Smooth muscle cell (in vitro differentiated cells): Measurements from ENCODE around the gene PPP1R7. TPM values are rescaled to one million over a fixed set of nuclear protein-coding genes. Genes with fewer than 3 reads are reported as not detected.

Experiments
- DNase-seq: peaks from one replicate; lab custom pipeline; 2025; ENCODE audit not compliant: unreplicated experiment; lab: John Stamatoyannopoulos, UW
- H2AFZ ChIP-seq: fragments of 200-600 bp; sonication (generic); 2 replicates; pipeline ENCODE4 v1.6.0; 2016; ENCODE audit warnings: antibody characterized with exemption, low read depth, mild to moderate bottlenecking
- H3F3A ChIP-seq: fragments of 200-600 bp; sonication (generic); 2 replicates; pipeline ENCODE4 v1.6.0; 2017; ENCODE audit warnings: antibody characterized with exemption, low read depth
- H3K27ac ChIP-seq: fragments of 200-600 bp; sonication (generic); 2 replicates; pipeline ENCODE4 v1.5.1; 2016; ENCODE audit warnings: low read depth, mild to moderate bottlenecking
- H3K27me3 ChIP-seq: fragments of 200-600 bp; sonication (generic); 2 replicates; pipeline ENCODE4 v1.6.1; 2016; ENCODE audit warnings: low read depth, mild to moderate bottlenecking
- H3K36me3 ChIP-seq: fragments of 200-600 bp; sonication (generic); 2 replicates; pipeline ENCODE4 v1.5.1; 2016; ENCODE audit warnings: low read depth
- H3K4me1 ChIP-seq: fragments of 200-600 bp; sonication (generic); 2 replicates; pipeline ENCODE4 v1.5.1; 2016; ENCODE audit warnings: low read depth
- H3K4me2 ChIP-seq: fragments of 200-600 bp; sonication (generic); 2 replicates; pipeline ENCODE4 v1.6.0; 2016; ENCODE audit warnings: mild to moderate bottlenecking
- H3K4me3 ChIP-seq: fragments of 200-600 bp; sonication (generic); 2 replicates; pipeline ENCODE4 v1.5.1; 2016; ENCODE audit warnings: mild to moderate bottlenecking
- H3K79me2 ChIP-seq: fragments of 200-600 bp; sonication (generic); 2 replicates; pipeline ENCODE4 v1.6.0; 2016; ENCODE audit warnings: low read depth, mild to moderate bottlenecking
- H3K9ac ChIP-seq: fragments of 200-600 bp; sonication (generic); 2 replicates; pipeline ENCODE4 v1.6.0; 2016; ENCODE audit warnings: low read depth
- H3K9me3 ChIP-seq: fragments of 200-600 bp; sonication (generic); replicated peaks from 2 replicates; pipeline ENCODE4 v1.5.1; 2016; ENCODE audit warnings: low read depth
- H4K20me1 ChIP-seq: fragments of 200-600 bp; sonication (generic); 2 replicates; pipeline ENCODE4 v1.6.0; 2016; ENCODE audit warnings: low read depth
- WGBS: methylation state at CpG from one replicate; pipeline ENCODE4 v1.1.7; 2016; ENCODE audit warnings: low lambda C conversion rate; 5-methylcytosine and 5-hydroxymethylcytosine counted together
- polyA plus RNA-seq: library from polyadenylated mRNA; unstranded; fragments of >200 nt; fragmentation: Nextera tagmentation; extraction: Ambion mirVana; gene quantifications from 2 replicates; pipeline ENCODE4 v1.2.1, GENCODE V29; 2016
- total RNA-seq: library from RNA; depleted of rRNA; stranded (reverse); fragments of >200 nt; gene quantifications from 2 replicates; pipeline ENCODE4 v1.2.3, GENCODE V29; 2014
- TF ChIP-seq, protein P1 (sequence below): fragments of 200-600 bp; sonication (generic); IDR thresholded peaks from 2 replicates; pipeline ENCODE4 v1.5.1; 2017; ENCODE audit warnings: borderline replicate concordance, mild to moderate bottlenecking, antibody characterized with exemption; ENCODE audit not compliant: insufficient read depth, poor library complexity, severe bottlenecking

Gene PPP1R7
- total and polyA plus RNA-seq, 2 experiments from 2014 or later, result 54.3 to 74.9 TPM

DNA sequence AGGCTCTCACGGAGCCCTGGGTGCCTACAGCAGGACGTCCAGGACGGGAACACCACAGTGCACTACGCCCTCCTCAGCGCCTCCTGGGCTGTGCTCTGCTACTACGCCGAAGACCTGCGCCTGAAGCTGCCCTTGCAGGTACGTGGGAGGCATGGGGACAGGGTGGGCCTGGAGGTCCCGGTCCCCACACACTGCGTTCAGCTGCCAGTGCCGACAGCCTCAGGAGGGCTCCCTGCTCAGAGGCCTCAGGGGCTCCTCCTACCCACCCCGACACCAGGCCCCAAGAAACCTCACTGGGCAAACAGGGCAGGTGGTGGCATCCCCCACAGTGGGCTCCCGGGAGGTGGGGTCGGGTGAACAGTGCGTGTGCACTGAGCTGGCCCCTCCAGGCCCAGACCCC, 49.0 kb downstream of the PPP1R7 start:
- no peaks in the 10 kb centered on the region for H3K27me3 ChIP-seq
- H3K9me3 ChIP-seq, result no peaks in the 10 kb centered on the region
- no peaks in the 10 kb centered on the region for H3K4me1 ChIP-seq
- H3K4me3 ChIP-seq, result no peak overlapping the region
- TF ChIP-seq, protein P1, sequence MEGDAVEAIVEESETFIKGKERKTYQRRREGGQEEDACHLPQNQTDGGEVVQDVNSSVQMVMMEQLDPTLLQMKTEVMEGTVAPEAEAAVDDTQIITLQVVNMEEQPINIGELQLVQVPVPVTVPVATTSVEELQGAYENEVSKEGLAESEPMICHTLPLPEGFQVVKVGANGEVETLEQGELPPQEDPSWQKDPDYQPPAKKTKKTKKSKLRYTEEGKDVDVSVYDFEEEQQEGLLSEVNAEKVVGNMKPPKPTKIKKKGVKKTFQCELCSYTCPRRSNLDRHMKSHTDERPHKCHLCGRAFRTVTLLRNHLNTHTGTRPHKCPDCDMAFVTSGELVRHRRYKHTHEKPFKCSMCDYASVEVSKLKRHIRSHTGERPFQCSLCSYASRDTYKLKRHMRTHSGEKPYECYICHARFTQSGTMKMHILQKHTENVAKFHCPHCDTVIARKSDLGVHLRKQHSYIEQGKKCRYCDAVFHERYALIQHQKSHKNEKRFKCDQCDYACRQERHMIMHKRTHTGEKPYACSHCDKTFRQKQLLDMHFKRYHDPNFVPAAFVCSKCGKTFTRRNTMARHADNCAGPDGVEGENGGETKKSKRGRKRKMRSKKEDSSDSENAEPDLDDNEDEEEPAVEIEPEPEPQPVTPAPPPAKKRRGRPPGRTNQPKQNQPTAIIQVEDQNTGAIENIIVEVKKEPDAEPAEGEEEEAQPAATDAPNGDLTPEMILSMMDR, result no peak
- H2AFZ ChIP-seq, result no peak overlapping the region
- H3K4me2 ChIP-seq, result no peak overlapping the region
- H3K36me3 ChIP-seq, result no peaks in the 10 kb centered on the region
- no peak overlapping the region for H3K9ac ChIP-seq
- H3F3A ChIP-seq, result no peaks in the 10 kb centered on the region
- H4K20me1 ChIP-seq, result no peaks in the 10 kb centered on the region
- H3K27ac ChIP-seq, result no peak overlapping the region
- WGBS, result 91% methylated on average over 16 of the region's 16 CpGs
- H3K79me2 ChIP-seq, result no peaks in the 10 kb centered on the region
- no peak for DNase-seq

DNA sequence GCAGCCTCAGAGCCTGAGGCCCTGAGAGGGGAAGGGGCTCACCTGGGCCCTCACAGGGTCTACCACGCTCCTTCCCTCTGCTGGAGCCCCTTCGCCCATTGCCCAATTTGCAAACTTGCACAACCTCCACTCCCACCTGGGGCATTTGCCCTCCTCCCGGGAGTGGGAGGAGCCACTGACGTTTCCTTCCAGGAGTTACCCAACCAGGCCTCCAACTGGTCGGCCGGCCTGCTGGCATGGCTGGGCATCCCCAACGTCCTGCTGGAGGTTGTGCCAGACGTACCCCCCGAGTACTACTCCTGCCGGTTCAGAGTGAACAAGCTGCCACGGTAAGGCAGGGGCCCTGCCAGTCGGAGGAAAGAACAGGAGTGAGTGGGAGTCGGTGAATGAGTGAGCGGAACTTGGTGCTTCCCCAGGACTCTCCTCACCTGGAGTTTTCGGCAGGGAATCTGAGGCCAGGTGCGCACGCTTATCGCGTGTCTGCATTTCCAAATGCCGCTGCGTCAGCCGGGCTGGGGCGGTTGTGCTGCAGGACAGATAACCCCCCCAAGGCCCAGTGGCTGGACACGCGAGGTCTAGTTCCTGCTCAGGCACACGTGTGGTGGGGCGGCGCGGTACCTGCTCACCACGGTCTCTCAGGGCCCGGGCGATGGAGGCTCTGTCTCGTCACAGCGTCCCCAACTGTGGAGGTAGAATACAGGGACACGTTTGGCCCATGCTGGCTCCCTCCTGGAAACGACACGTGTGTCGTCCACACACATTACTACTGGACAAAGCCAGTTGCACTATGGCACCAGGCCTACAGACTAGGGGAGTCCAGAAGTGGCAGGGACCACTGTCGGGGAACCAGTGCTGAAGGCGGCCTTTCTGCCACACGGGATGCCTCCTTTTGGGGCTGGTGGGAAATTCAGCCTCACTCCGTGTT, 49.9 kb downstream of the PPP1R7 start:
- Histone ChIP-seq H3K36me3 (no peaks in the 10 kb centered on the region), H3K4me3 (no peak overlapping the region), H3K79me2 (no peaks in the 10 kb centered on the region), H3K4me2 (no peak overlapping the region), H3K27ac (no peak overlapping the region), H4K20me1 (no peaks in the 10 kb centered on the region), H3K9ac (no peak overlapping the region), H3F3A (no peaks in the 10 kb centered on the region), H3K4me1 (no peaks in the 10 kb centered on the region), H3K27me3 (no peaks in the 10 kb centered on the region), H3K9me3 (no peaks in the 10 kb centered on the region), H2AFZ (no peak overlapping the region)
- 85% methylated on average over 42 of the region's 42 CpGs for whole genome bisulfite sequencing
- DNase-seq, result no peak
- TF ChIP-seq, protein P1, result no peak

GRCh38 chr2:241200822-241201395, 50.6 kb downstream of the PPP1R7 start:
- WGBS, result 92% methylated on average over 21 of the region's 21 CpGs
- Histone ChIP-seq H4K20me1 (no peaks in the 10 kb centered on the region), H3K4me3 (no peak overlapping the region), H3F3A (no peaks in the 10 kb centered on the region), H3K9ac (no peak overlapping the region), H3K4me2 (no peak overlapping the region), H3K9me3 (no peaks in the 10 kb centered on the region), H2AFZ (no peak overlapping the region), H3K79me2 (no peaks in the 10 kb centered on the region), H3K4me1 (no peaks in the 10 kb centered on the region), H3K27ac (no peak overlapping the region), H3K36me3 (no peaks in the 10 kb centered on the region), H3K27me3 (no peaks in the 10 kb centered on the region)
- TF ChIP-seq, protein P1, result no peak
- DNase-seq, result no peak
